ENCODE measurements around the gene PCDHGC4. TPM values are rescaled to one million over a fixed set of nuclear protein-coding genes. Genes with fewer than 3 reads are reported as not detected.

The PCDHGC4 gene
- total RNA-seq, 1 donor from 2014 or later, result 59.3 TPM

DNA sequence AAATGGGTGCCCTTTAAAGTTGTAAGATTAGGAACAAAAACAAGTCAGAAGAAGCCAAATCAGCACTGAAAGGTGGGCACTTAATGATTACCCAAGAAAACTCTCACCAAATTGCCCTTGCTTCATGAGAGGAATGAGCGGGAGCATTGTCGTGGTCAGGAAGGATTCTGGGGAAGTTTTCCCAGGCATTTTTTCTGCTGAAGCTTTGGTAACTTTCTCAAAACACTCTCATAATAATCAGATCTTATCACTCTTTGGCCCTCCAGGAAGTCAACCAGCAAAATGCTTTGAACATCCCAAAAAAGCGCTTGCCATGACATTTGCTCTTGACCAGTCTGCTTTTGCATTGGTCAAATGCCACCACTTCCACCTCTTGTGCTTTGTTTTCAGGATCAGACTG lies 19.5 kb upstream of the PCDHGC4 start:
- no peaks in the 10 kb centered on the region for H3K27me3 ChIP-seq
- intact Hi-C loops (cut with DNase I), result no loop called here
- H3K4me1 ChIP-seq, result no peaks in the 10 kb centered on the region
- H3K4me3 ChIP-seq, result no peak overlapping the region
- TF ChIP-seq, protein P1, sequence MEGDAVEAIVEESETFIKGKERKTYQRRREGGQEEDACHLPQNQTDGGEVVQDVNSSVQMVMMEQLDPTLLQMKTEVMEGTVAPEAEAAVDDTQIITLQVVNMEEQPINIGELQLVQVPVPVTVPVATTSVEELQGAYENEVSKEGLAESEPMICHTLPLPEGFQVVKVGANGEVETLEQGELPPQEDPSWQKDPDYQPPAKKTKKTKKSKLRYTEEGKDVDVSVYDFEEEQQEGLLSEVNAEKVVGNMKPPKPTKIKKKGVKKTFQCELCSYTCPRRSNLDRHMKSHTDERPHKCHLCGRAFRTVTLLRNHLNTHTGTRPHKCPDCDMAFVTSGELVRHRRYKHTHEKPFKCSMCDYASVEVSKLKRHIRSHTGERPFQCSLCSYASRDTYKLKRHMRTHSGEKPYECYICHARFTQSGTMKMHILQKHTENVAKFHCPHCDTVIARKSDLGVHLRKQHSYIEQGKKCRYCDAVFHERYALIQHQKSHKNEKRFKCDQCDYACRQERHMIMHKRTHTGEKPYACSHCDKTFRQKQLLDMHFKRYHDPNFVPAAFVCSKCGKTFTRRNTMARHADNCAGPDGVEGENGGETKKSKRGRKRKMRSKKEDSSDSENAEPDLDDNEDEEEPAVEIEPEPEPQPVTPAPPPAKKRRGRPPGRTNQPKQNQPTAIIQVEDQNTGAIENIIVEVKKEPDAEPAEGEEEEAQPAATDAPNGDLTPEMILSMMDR (IDR thresholded peaks at IDR 0.05), result no peak
- peaks cover 0 to 9% of the 10 kb centered on the region in 2 donors for H3K9me3 ChIP-seq
- no peaks in the 10 kb centered on the region for H3K36me3 ChIP-seq
- H3K27ac ChIP-seq, result no peak overlapping the region
- DNase-seq (ENCODE audit: low spot score in 2 of 2), result no peak

DNA sequence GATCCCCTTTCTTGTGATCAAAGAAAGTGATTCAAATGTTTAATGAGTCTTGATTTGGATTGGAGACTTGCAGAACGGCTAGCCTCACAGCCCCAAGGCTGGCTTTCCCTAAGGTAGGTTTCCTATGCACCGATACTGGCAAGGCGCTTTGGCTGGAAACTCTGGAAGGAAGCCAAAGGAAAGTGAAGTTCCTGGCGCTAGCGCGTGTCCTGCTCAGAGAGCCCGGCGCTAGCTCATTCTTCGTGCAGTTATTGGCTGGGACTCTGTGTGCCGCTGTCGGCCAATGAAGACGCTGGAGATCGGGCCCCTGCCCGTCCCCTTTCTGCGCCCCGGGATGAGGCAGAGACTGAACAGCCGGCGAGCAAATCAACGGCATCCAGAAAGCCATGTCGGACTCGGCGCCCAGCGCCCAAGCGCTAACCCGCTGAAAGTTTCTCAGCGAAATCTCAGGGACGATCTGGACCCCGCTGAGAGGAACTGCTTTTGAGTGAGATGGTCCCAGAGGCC lies 9.2 kb upstream of the PCDHGC4 start, which contains the start of gene PCDHGC3:
Gene PCDHGC3 (plus strand): TSS at position 342 of the 507 bp plus-strand sequence. CDS start 151 bp downstream, at position 493.
- Histone ChIP-seq H3K4me1 (peaks cover 15 to 34% of the 10 kb centered on the region in 2 donors), H3K27me3 (no peaks in the 10 kb centered on the region), H3K9me3 (no peaks in the 10 kb centered on the region), H3K27ac (peak within 1 kb of the TSS; percentile 90 to 92), H3K4me3 (peak within 1 kb of the TSS; percentile 77 to 83), H3K36me3 (no peaks in the 10 kb centered on the region)
- intact Hi-C loops (cut with DNase I), result loop anchor here (1.0 to 5.0 kb wide), 4 partner anchors 34 to 142 kb away; partner anchors contain the start of gene DIAPH1
- peak; percentile 83 to 96 for DNase-seq (ENCODE audit: low spot score in 2 of 2)
- TF ChIP-seq, protein P1 (IDR thresholded peaks at IDR 0.05), result peak; percentile 25 to 57 (median 57)

DNA sequence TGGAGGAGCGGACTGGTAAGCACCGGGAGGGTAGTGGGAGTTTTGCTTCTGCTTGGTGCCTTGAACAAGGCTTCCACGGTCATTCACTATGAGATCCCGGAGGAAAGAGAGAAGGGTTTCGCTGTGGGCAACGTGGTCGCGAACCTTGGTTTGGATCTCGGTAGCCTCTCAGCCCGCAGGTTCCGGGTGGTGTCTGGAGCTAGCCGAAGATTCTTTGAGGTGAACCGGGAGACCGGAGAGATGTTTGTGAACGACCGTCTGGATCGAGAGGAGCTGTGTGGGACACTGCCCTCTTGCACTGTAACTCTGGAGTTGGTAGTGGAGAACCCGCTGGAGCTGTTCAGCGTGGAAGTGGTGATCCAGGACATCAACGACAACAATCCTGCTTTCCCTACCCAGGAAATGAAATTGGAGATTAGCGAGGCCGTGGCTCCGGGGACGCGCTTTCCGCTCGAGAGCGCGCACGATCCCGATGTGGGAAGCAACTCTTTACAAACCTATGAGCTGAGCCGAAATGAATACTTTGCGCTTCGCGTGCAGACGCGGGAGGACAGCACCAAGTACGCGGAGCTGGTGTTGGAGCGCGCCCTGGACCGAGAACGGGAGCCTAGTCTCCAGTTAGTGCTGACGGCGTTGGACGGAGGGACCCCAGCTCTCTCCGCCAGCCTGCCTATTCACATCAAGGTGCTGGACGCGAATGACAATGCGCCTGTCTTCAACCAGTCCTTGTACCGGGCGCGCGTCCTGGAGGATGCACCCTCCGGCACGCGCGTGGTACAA lies 8.5 kb upstream of the PCDHGC4 start:
- Histone ChIP-seq H3K27ac (peak overlapping the region; percentile 90 to 92), H3K9me3 (no peaks in the 10 kb centered on the region), H3K27me3 (no peaks in the 10 kb centered on the region), H3K4me3 (peak overlapping the region; percentile 77 to 83), H3K36me3 (no peaks in the 10 kb centered on the region), H3K4me1 (peaks cover 18 to 35% of the 10 kb centered on the region in 2 donors)
- intact Hi-C loops (cut with DNase I), result loop anchor here (1.0 to 5.0 kb wide), 3 partner anchors 33 to 141 kb away; partner anchors contain the start of gene DIAPH1
- TF ChIP-seq, protein P1 (IDR thresholded peaks at IDR 0.05), result no peak
- DNase-seq (ENCODE audit: low spot score in 2 of 2), result peak in 1 of 2 donors; percentile 85

DNA sequence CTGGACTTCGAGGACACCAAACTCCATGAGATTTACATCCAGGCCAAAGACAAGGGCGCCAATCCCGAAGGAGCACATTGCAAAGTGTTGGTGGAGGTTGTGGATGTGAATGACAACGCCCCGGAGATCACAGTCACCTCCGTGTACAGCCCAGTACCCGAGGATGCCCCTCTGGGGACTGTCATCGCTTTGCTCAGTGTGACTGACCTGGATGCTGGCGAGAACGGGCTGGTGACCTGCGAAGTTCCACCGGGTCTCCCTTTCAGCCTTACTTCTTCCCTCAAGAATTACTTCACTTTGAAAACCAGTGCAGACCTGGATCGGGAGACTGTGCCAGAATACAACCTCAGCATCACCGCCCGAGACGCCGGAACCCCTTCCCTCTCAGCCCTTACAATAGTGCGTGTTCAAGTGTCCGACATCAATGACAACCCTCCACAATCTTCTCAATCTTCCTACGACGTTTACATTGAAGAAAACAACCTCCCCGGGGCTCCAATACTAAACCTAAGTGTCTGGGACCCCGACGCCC lies 7.7 kb upstream of the PCDHGC4 start:
- no peak for DNase-seq (ENCODE audit: low spot score in 2 of 2)
- TF ChIP-seq, protein P1 (IDR thresholded peaks at IDR 0.05), result no peak
- Histone ChIP-seq H3K36me3 (no peaks in the 10 kb centered on the region), H3K9me3 (no peaks in the 10 kb centered on the region), H3K4me1 (peaks cover 18 to 40% of the 10 kb centered on the region in 2 donors), H3K4me3 (peak overlapping the region; percentile 77 to 83), H3K27me3 (no peaks in the 10 kb centered on the region), H3K27ac (peak overlapping the region; percentile 90 to 92)
- intact Hi-C loops (cut with DNase I), result loop anchor here (5.0 kb wide), 1 partner anchor 140 kb away; the partner anchor contains the start of gene DIAPH1

DNA sequence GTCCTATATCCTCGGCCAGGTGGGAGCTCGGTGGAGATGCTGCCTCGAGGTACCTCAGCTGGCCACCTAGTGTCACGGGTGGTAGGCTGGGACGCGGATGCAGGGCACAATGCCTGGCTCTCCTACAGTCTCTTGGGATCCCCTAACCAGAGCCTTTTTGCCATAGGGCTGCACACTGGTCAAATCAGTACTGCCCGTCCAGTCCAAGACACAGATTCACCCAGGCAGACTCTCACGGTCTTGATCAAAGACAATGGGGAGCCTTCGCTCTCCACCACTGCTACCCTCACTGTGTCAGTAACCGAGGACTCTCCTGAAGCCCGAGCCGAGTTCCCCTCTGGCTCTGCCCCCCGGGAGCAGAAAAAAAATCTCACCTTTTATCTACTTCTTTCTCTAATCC lies 7.0 kb upstream of the PCDHGC4 start:
- H3K36me3 ChIP-seq, result no peaks in the 10 kb centered on the region
- no peaks in the 10 kb centered on the region for H3K27me3 ChIP-seq
- no peak overlapping the region for H3K27ac ChIP-seq
- no peak for DNase-seq (ENCODE audit: low spot score in 2 of 2)
- peaks cover 18 to 42% of the 10 kb centered on the region in 2 donors for H3K4me1 ChIP-seq
- H3K4me3 ChIP-seq, result peak overlapping the region; percentile 77 to 83
- H3K9me3 ChIP-seq, result no peaks in the 10 kb centered on the region
- TF ChIP-seq, protein P1 (IDR thresholded peaks at IDR 0.05), result no peak
- intact Hi-C loops (cut with DNase I), result loop anchor here (5.0 kb wide), 1 partner anchor 139 kb away; the partner anchor contains the start of gene DIAPH1

All from ascending aorta (tissue), 2 donors.